K562 (cell line): Measurements from ENCODE around the gene UBE2D2. TPM values are rescaled to one million over a fixed set of nuclear protein-coding genes. Genes with fewer than 3 reads are reported as not detected.
"Not testable (repeated sequence)": the region's sequence is repeated elsewhere in the genome, so short reads cannot be mapped to it uniquely, and the experiment has no call there.

Experiments
- ATAC-seq: fragments of 200-7000 bp; cut with Tn5 transposase; 3 replicates; pipeline ENCODE4 v1.9.1; 2020; ENCODE audit warnings: moderate library complexity
- BruUV-seq: library from RNA; stranded (reverse); fragments of 400-500 nt; replicated peaks from 2 replicates; lab custom pipeline; 2021; lab: Mats Ljungman, UMichigan
- CTCF ChIA-PET: fragments of 300-600 bp; formaldehyde crosslinking; extraction: SDS; loops from one replicate; lab custom pipeline; 2021; ENCODE audit warnings: low intra/inter-chr PET ratio; lab: Yijun Ruan, JAX
- POLR2A ChIA-PET: fragments of 300-600, 350-650 bp; sonication (Branson Sonifier 250); formaldehyde crosslinking; extraction: SDS; loops from one replicate; lab custom pipeline; 2021; ENCODE audit warnings: antibody characterized with exemption, inconsistent platforms; lab: Yijun Ruan, JAX
- DNase-seq, 4 experiments: peaks; one replicate each; pipeline versions ENCODE4 v3.0.0 to v3.0.0-alpha.2; 2011 to 2018; ENCODE audit warnings: low spot score in 3 of 4, mixed read lengths in 3 of 4; ENCODE audit errors: extremely low read depth in 1 of 4
- FAIRE-seq: peaks from 2 replicates; lab custom pipeline; 2011; peaks lifted over from hg19 to GRCh38; lab: Jason Lieb, UNC
- H2AFZ ChIP-seq: 2 replicates; pipeline ENCODE4 v1.6.0; 2011; ENCODE audit warnings: low read depth, low read length, control low read depth, inconsistent platforms
- H3K27ac ChIP-seq: fragments of 200-600 bp; 3 replicates; pipeline ENCODE4 v1.8.0; 2011; ENCODE audit warnings: low read depth, mild to moderate bottlenecking, control low read depth, inconsistent platforms, low read length, moderate library complexity, mixed read lengths; ENCODE audit errors: extremely low read depth
- H3K27me3 ChIP-seq, 2 experiments: fragments of 300-600 bp in 1 of 2; 2 replicates in 1 of 2; 3 replicates in 1 of 2; pipeline versions ENCODE4 v1.6.0 to v1.8.0; 2011; ENCODE audit warnings: inconsistent platforms in 2 of 2, low read length in 2 of 2, mild to moderate bottlenecking in 1 of 2, mixed read lengths in 1 of 2, moderate library complexity in 1 of 2; ENCODE audit not compliant: control insufficient read depth in 2 of 2, insufficient read depth in 2 of 2
- H3K36me3 ChIP-seq: fragments of 300-600 bp; 3 replicates; pipeline ENCODE4 v1.8.0; 2011; ENCODE audit warnings: mild to moderate bottlenecking, low read length, inconsistent platforms; ENCODE audit not compliant: control insufficient read depth, insufficient read depth
- H3K4me1 ChIP-seq, 2 experiments: fragments of 200-600 bp in 1 of 2; replicated peaks in 1 of 2; 2 replicates in 1 of 2; 3 replicates in 1 of 2; pipeline versions ENCODE4 v1.5.1 to v1.8.0; 2011; ENCODE audit warnings: inconsistent platforms in 2 of 2, low read length in 2 of 2, mild to moderate bottlenecking in 1 of 2, mixed read lengths in 1 of 2, moderate library complexity in 1 of 2; ENCODE audit not compliant: control insufficient read depth in 2 of 2, insufficient read depth in 2 of 2
- H3K4me2 ChIP-seq: 2 replicates; pipeline ENCODE4 v1.6.1; 2011; ENCODE audit warnings: low read length, control low read depth, inconsistent platforms, mixed read lengths; ENCODE audit not compliant: insufficient read depth
- H3K4me3 ChIP-seq: fragments of 200-600 bp; sonication (generic), shearing (Covaris generic); 2 replicates; pipeline ENCODE4 v1.5.1; 2016; ENCODE audit warnings: control low read depth, inconsistent platforms
- H3K79me2 ChIP-seq: fragments of 200-600 bp; 3 replicates; pipeline ENCODE4 v1.8.0; 2011; ENCODE audit warnings: low read length, inconsistent platforms; ENCODE audit not compliant: control insufficient read depth, insufficient read depth
- H3K9ac ChIP-seq, 2 experiments: 2 replicates each; pipeline versions ENCODE4 v1.6.0 to v1.6.1; 2011; ENCODE audit warnings: low read depth in 2 of 2, low read length in 2 of 2, control low read depth in 1 of 2, inconsistent platforms in 1 of 2, mild to moderate bottlenecking in 1 of 2, mixed read lengths in 1 of 2; ENCODE audit not compliant: insufficient read depth in 1 of 2
- H3K9me1 ChIP-seq: one replicate; pipeline ENCODE4 v1.6.0; 2011; ENCODE audit warnings: inconsistent platforms, mild to moderate bottlenecking, low read length, moderate library complexity; ENCODE audit not compliant: control insufficient read depth, insufficient read depth
- H3K9me3 ChIP-seq: replicated peaks from 2 replicates; pipeline ENCODE4 v1.5.1; 2011; ENCODE audit warnings: low read depth, low read length, inconsistent platforms; ENCODE audit not compliant: control insufficient read depth, insufficient read depth
- H4K20me1 ChIP-seq: replicated peaks from 2 replicates; pipeline ENCODE4 v1.6.1; 2011; ENCODE audit warnings: low read length, inconsistent platforms, mixed read lengths; ENCODE audit not compliant: control insufficient read depth, insufficient read depth
- BCOR ChIP-seq: fragments of 450-650 bp; IDR thresholded peaks from 2 replicates; pipeline ENCODE4 v1.6.1; 2016
- CEBPB ChIP-seq: fragments of 450-650 bp; IDR thresholded peaks from 2 replicates; pipeline ENCODE4 v1.6.1; 2016; ENCODE audit warnings: missing genetic modification characterization, missing compliant biosample characterization
- CHD2 ChIP-seq: IDR thresholded peaks from 2 replicates; pipeline ENCODE4 v1.6.1; 2011; ENCODE audit warnings: low read depth, low read length
- NCOA4 ChIP-seq: fragments of 450-650 bp; IDR thresholded peaks from 2 replicates; pipeline ENCODE4 v1.6.1; 2018; ENCODE audit warnings: mild to moderate bottlenecking; ENCODE audit not compliant: partially characterized antibody
- RBM25 ChIP-seq: fragments of 200-400 bp; formaldehyde crosslinking; IDR thresholded peaks from 2 replicates; pipeline ENCODE4 v1.6.1; 2018; ENCODE audit warnings: low read length, low read depth, moderate library complexity; ENCODE audit not compliant: severe bottlenecking
- SMAD2 ChIP-seq: fragments of 150-350 bp; IDR thresholded peaks from 2 replicates; pipeline ENCODE4 v1.6.1; 2014; ENCODE audit warnings: low read depth, mild to moderate bottlenecking, low read length
- SMARCA5 ChIP-seq: fragments of 450-650 bp; IDR thresholded peaks from 2 replicates; pipeline ENCODE4 v1.6.1; 2016
- ZNF121 ChIP-seq: sonication (generic); formaldehyde crosslinking; conservative IDR thresholded peaks from 2 replicates; pipeline ENCODE4 v1.8.0; 2022; ENCODE audit warnings: missing genetic modification reagents
- ZNF785 ChIP-seq: fragments of 250-450 bp; sonication (Bioruptor Pico); IDR thresholded peaks from 2 replicates; pipeline ENCODE4 v1.4.0; 2020; ENCODE audit warnings: mild to moderate bottlenecking
- WGBS: fragments of 100-300 bp; shearing (Covaris generic); methylation state at CpG from one replicate; pipeline ENCODE4 v1.1.6; 2016; ENCODE audit warnings: low coverage, mixed read lengths; ENCODE audit not compliant: insufficient coverage; ENCODE audit errors: missing lambda C conversion rate; 5-methylcytosine and 5-hydroxymethylcytosine counted together
- in situ Hi-C: fragments of 300-500 bp; cut with MboI; formaldehyde crosslinking; loops from 4 replicates; pipeline ENCODE4 v1.15.0; 2018; ENCODE audit warnings: inconsistent platforms, mixed read lengths
- intact Hi-C: fragments of 100-400 bp; cut with micrococcal nuclease; formaldehyde crosslinking; loops from 2 replicates; pipeline ENCODE4 v1.14.2; 2022
- polyA plus RNA-seq, 8 experiments: library from polyadenylated mRNA; depleted of rRNA in 4 of 8; stranded (reverse) in 5 of 8; unstranded in 3 of 8; fragments of >200 nt; fragmentation: Nextera tagmentation in 2 of 8; fragmentation: Illumina TruSeq in 1 of 8; extraction: Ambion mirVana in 2 of 8; extraction: Trizol in 1 of 8; gene quantifications; 2 replicates each; pipeline versions ENCODE4 v1.2.1 to v1.2.3, GENCODE V29; 2011 to 2014; ENCODE audit warnings: inconsistent platforms in 1 of 8, missing spikeins in 1 of 8
- total RNA-seq, 7 experiments: library from RNA; depleted of rRNA in 6 of 7; stranded (reverse); fragments of >200 nt in 6 of 7; fragmentation: Illumina TruSeq in 2 of 7; extraction: Trizol in 2 of 7; gene quantifications; 2 replicates each; pipeline versions ENCODE4 v1.2.1 to v1.2.3, GENCODE V29; 2011 to 2021; ENCODE audit warnings: low replicate concordance in 1 of 7

UBE2D2 gene
- total and polyA plus RNA-seq, 9 of the 15 experiments (the other 6 are each of a cell fraction or from before 2014, with no cell fraction given) = 53.6 to 198 (median 122) TPM

- TF ChIP-seq SMARCA5 (0 out of 2 replicates have a peak, but pooled peaks have one; percentile 31), BCOR (peak; percentile 71), ZNF121 (peak; percentile 99), RBM25 (peak; percentile 43)
- H2AFZ ChIP-seq, DNase-seq, H3K4me1 ChIP-seq, H3K4me2 ChIP-seq, H3K27ac ChIP-seq, ATAC-seq, H3K9me1 ChIP-seq, FAIRE-seq, H3K4me3 ChIP-seq, H3K9me3 ChIP-seq, H3K9ac ChIP-seq, CTCF ChIA-PET, intact Hi-C loops, H4K20me1 ChIP-seq, in situ Hi-C loops, BruUV-seq, H3K27me3 ChIP-seq: not testable (repeated sequence)
- POLR2A ChIA-PET = interaction anchor here (0.6 to 2.1 kb wide), 6 partner anchors 11 to 160 kb away, joined by 3 to 14 read pairs (median 4); no protein-coding TSS in a partner anchor
- WGBS = 100% methylated on average over 3 of the region's 5 CpGs
- Histone ChIP-seq H3K79me2 (peaks cover 65% of the 10 kb centered on the region), H3K36me3 (peaks cover 44% of the 10 kb centered on the region; the same call in 1 of the 3 replicates)
These were observed 37.4 kb downstream of the UBE2D2 start for GRCh38 chr5:139598601-139598965.

- no peak overlapping the region for H3K4me2 ChIP-seq
- peaks cover 49% of the 10 kb centered on the region for H3K79me2 ChIP-seq
- BruUV-seq = no TSS peak
- H2AFZ ChIP-seq = no peak overlapping the region
- WGBS = 89% methylated on average over 6 of the region's 7 CpGs
- H3K4me1 ChIP-seq = no peaks in the 10 kb centered on the region
- DNase-seq (no peak), ATAC-seq (no peak), FAIRE-seq (no peak)
- no peaks in the 10 kb centered on the region for H3K9me1 ChIP-seq
- H3K4me3 ChIP-seq = no peak overlapping the region
- H3K36me3 ChIP-seq = peaks cover 49% of the 10 kb centered on the region; the same call in 1 of the 3 replicates
- no peak overlapping the region for H3K27ac ChIP-seq
- H3K9ac ChIP-seq = no peak overlapping the region
- in situ Hi-C loops = no loop called here
- TF ChIP-seq ZNF785 (CRISPR knock-in tag) = no peak
- TF ChIP-seq SMAD2 = no peak
- TF ChIP-seq CHD2 = no peak
- peak; percentile 54 for TF ChIP-seq CEBPB (tag)
- no peak for TF ChIP-seq NCOA4
- TF ChIP-seq, all 486 proteins: peak for 1
- intact Hi-C loops = no loop called here
- Histone ChIP-seq H3K27me3 (no peaks in the 10 kb centered on the region), H3K9me3 (no peaks in the 10 kb centered on the region), H4K20me1 (no peaks in the 10 kb centered on the region)
- ChIA-PET CTCF (no interaction called here), POLR2A (interaction anchor here (0.9 kb wide), 1 partner anchor 11 kb away, joined by 3 read pairs; no protein-coding TSS in a partner anchor)
These were observed 39.3 kb downstream of the UBE2D2 start for GRCh38 chr5:139600336-139600949.
